Forelimb muscle (tissue), 1 donor: ENCODE data around the gene ARHGEF11. TPM values are rescaled to one million over a fixed set of nuclear protein-coding genes. Genes with fewer than 3 reads are reported as not detected.
"Not testable (repeated sequence)": the region's sequence is repeated elsewhere in the genome, so short reads cannot be mapped to it uniquely, and the experiment has no call there.

Source experiments
- DNase-seq: peaks from one replicate; pipeline ENCODE4 v3.0.0-alpha.2; 2013; ENCODE audit warnings: low read depth
- polyA plus RNA-seq: library from polyadenylated mRNA; unstranded; fragments of 120-200 nt; gene quantifications from one replicate; pipeline ENCODE4 v1.2.1, GENCODE V29; 2013; ENCODE audit not compliant: insufficient read length

Gene ARHGEF11
- polyA plus RNA-seq, 1 donor: 20.0 TPM

GRCh38 chr1:157055729-157056128, 10.2 kb upstream of the ARHGEF11 start:
- not testable (repeated sequence) for DNase-seq

- DNase-seq: no peak
Observed at GRCh38 chr1:157050836-157051235, 5.3 kb upstream of the ARHGEF11 start.

GRCh38 chr1:157047062-157047410, 1.5 kb upstream of the ARHGEF11 start:
- DNase-seq: no peak

- DNase-seq: no peak
Observed at GRCh38 chr1:157044326-157044725, 1.2 kb downstream of the ARHGEF11 start.

- no peak for DNase-seq
Observed at GRCh38 chr1:157043685-157044084, 1.9 kb downstream of the ARHGEF11 start.

- no peak for DNase-seq
Observed at GRCh38 chr1:157042846-157043245, 2.7 kb downstream of the ARHGEF11 start.

- no peak for DNase-seq
Observed at GRCh38 chr1:157040802-157041201, 4.7 kb downstream of the ARHGEF11 start.

- DNase-seq: no peak
Observed at GRCh38 chr1:157035121-157035520, 10.4 kb downstream of the ARHGEF11 start.

- DNase-seq: no peak
Observed at GRCh38 chr1:157034137-157034800, 11.3 kb downstream of the ARHGEF11 start.

- DNase-seq: no peak
Observed at GRCh38 chr1:157033357-157033876, 12.1 kb downstream of the ARHGEF11 start.

- no peak for DNase-seq
Observed at GRCh38 chr1:157032303-157032702, 13.2 kb downstream of the ARHGEF11 start.

GRCh38 chr1:157030728-157031127, 14.8 kb downstream of the ARHGEF11 start:
- DNase-seq: no peak

- no peak for DNase-seq
Observed at GRCh38 chr1:157028674-157029073, 16.9 kb downstream of the ARHGEF11 start.

- DNase-seq: no peak
Observed at GRCh38 chr1:157025856-157026255, 19.7 kb downstream of the ARHGEF11 start.

GRCh38 chr1:157025385-157025784, 20.2 kb downstream of the ARHGEF11 start:
- no peak for DNase-seq

- no peak for DNase-seq
Observed at GRCh38 chr1:157021688-157022087, 23.9 kb downstream of the ARHGEF11 start.

- DNase-seq: no peak
Observed at GRCh38 chr1:157019457-157019856, 26.1 kb downstream of the ARHGEF11 start.

GRCh38 chr1:157011845-157012244, 33.7 kb downstream of the ARHGEF11 start:
- no peak for DNase-seq

- DNase-seq: no peak
Observed at GRCh38 chr1:157008502-157008901, 37.0 kb downstream of the ARHGEF11 start.

GRCh38 chr1:157007306-157007705, 38.2 kb downstream of the ARHGEF11 start:
- no peak for DNase-seq

GRCh38 chr1:157006676-157007075, 38.9 kb downstream of the ARHGEF11 start:
- no peak for DNase-seq

- DNase-seq: no peak
Observed at GRCh38 chr1:157005965-157006364, 39.6 kb downstream of the ARHGEF11 start.

- no peak for DNase-seq
Observed at GRCh38 chr1:157004806-157005205, 40.7 kb downstream of the ARHGEF11 start.

- no peak for DNase-seq
Observed at GRCh38 chr1:157004327-157004726, 41.2 kb downstream of the ARHGEF11 start.
